ENCODE results near the gene GNB5. TPM values are rescaled to one million over a fixed set of nuclear protein-coding genes. Genes with fewer than 3 reads are reported as not detected.

Gene GNB5
- polyA plus RNA-seq, 2 donors: 5.1 to 8.7 TPM

GRCh38 chr15:52066842-52067544 lies 124.2 kb downstream of the GNB5 start:
- Histone ChIP-seq H3K27me3 (ENCODE audit: control insufficient read depth in 1 of 2, insufficient read depth in 2 of 2, low read length in 2 of 2) (no peaks in the 10 kb centered on the region), H3K4me1 (ENCODE audit: control insufficient read depth in 2 of 2, insufficient read depth in 2 of 2, low read length in 1 of 2) (no peaks in the 10 kb centered on the region), H3K4me3 (ENCODE audit: low read depth in 1 of 2, low read length in 2 of 2) (no peak overlapping the region), H3K9me3 (ENCODE audit: control insufficient read depth in 2 of 2, insufficient read depth in 1 of 2, low read depth in 1 of 2, low read length in 1 of 2) (no peaks in the 10 kb centered on the region), H3K36me3 (ENCODE audit: control insufficient read depth in 2 of 2, insufficient read depth in 2 of 2, low read length in 1 of 2) (peaks cover 0 to 6% of the 10 kb centered on the region in 2 donors), H3K27ac (ENCODE audit: low read depth in 2 of 2, low read length in 1 of 2) (peak overlapping the region in 1 of 2 donors; percentile 73)
- 78 to 81% methylated on average over 3 of the region's 3 CpGs for WGBS, 2 donors

Other genes starting within 250 kb of the GNB5 start
- gene LEO1, start 219.6 kb downstream of the GNB5 start, polyA plus RNA-seq: 10 to 100 TPM in 1 of 2 donors, 1 to 10 TPM in 1; 9.5 to 19.6 TPM
- gene MAPK6, start 172.2 kb downstream of the GNB5 start, polyA plus RNA-seq: 10 to 100 TPM; 14.5 to 24.1 TPM
- gene BCL2L10, start 78.6 kb downstream of the GNB5 start, polyA plus RNA-seq: 1 to 10 TPM; 5.3 to 6.7 TPM
- 1 to 10 TPM; 4.9 to 5.4 TPM for gene MYO5C, start 104.4 kb upstream of the GNB5 start, polyA plus RNA-seq